CMK (cell line): Measurements from ENCODE around the gene NPR3.

Experiments used
- DNase-seq: peaks from one replicate; pipeline ENCODE4 v3.0.0-alpha.2; 2010; ENCODE audit warnings: low read depth

NPR3 gene

DNA sequence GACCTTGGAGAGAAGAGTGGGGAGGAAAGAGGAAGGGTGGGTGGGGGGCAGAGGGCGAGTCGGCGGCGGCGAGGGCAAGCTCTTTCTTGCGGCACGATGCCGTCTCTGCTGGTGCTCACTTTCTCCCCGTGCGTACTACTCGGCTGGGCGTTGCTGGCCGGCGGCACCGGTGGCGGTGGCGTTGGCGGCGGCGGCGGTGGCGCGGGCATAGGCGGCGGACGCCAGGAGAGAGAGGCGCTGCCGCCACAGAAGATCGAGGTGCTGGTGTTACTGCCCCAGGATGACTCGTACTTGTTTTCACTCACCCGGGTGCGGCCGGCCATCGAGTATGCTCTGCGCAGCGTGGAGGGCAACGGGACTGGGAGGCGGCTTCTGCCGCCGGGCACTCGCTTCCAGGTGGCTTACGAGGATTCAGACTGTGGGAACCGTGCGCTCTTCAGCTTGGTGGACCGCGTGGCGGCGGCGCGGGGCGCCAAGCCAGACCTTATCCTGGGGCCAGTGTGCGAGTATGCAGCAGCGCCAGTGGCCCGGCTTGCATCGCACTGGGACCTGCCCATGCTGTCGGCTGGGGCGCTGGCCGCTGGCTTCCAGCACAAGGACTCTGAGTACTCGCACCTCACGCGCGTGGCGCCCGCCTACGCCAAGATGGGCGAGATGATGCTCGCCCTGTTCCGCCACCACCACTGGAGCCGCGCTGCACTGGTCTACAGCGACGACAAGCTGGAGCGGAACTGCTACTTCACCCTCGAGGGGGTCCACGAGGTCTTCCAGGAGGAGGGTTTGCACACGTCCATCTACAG, 760 bp downstream of the NPR3 start:
- no peak for DNase-seq

- DNase-seq: no peak
Measured at GRCh38 chr5:32712481-32713360, 1.6 kb downstream of the NPR3 start.

- DNase-seq: no peak
Measured at GRCh38 chr5:32713361-32713769, 2.2 kb downstream of the NPR3 start.

- DNase-seq: no peak
Measured at GRCh38 chr5:32713770-32714381, 2.8 kb downstream of the NPR3 start.

DNA sequence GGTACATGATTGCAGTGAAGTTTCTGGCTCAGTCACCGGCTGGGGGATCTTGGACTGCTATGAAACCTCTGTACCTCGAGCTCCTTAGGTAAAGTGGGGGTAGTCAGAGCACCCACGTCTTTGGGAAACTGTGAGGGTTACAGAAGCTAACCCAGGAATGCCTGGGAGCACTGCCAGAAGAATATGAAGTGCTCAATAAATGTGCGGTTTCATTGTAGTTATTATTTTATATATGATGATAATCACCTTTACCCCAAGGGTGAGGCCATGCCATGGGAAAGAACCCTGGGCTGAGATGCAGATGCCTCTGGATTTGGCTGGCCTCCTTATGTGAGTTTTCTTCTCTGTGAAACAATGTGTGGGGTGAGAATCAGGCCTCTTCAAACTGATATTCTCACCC, 3.7 kb downstream of the NPR3 start:
- no peak for DNase-seq

DNA sequence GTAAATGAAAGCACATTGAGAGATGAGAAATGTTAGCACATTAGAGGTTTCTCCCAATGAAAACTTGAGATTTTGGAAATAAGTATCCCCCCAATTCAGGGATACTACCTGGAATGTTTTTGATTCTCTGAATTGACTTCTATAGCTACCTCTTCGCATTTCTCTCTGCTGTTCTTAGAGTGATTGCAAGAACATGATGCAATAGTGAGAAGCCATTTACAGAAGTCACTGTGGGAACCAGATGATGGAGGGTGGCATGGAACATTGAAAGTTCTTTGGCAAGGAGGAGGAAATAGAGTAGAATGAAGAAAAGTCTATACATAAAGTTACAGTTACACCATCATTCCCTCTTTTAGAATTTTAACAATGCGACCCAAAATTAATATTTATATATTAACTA, 9.2 kb downstream of the NPR3 start:
- DNase-seq: no peak

DNA sequence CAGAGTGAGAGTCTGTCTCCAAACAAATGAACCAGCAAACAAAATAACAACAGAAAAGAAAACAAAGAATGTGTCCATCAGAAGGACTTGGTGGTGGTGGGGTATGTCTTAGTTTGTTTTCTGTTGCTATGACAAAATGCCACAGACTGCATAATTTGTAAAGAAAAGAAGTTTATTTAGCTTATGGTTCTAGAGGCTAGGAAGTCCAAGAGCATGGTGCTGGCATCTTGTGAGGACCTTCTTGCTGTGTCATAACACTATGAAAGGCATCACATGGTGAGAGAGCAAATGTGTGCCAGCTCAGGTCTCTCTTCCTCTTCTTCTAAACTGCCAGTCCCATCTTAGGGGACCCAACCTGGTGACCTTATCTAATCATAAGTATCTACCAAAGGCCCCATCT, 10.5 kb downstream of the NPR3 start:
- DNase-seq: no peak

DNA sequence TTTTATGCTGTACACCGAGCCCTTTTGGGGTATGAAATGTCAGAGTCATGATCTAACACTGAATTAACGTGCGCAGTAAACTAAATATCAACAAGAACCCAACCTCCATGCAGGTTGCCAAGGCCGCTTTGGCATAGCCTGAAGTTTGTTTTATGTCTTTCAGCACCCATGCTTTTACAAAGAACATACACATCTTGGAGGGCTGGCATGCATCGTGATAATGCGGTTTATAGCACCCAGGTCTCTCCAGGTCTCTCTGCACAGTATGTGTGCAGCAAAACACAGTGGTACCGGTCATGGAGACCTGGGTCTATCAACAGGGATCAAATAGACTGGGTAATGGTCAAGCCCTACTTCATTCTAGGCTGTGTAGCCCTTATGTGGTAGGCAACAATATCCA, 11.8 kb downstream of the NPR3 start:
- no peak for DNase-seq

GRCh38 chr5:32724526-32724925, 13.4 kb downstream of the NPR3 start:
- no peak for DNase-seq

DNA sequence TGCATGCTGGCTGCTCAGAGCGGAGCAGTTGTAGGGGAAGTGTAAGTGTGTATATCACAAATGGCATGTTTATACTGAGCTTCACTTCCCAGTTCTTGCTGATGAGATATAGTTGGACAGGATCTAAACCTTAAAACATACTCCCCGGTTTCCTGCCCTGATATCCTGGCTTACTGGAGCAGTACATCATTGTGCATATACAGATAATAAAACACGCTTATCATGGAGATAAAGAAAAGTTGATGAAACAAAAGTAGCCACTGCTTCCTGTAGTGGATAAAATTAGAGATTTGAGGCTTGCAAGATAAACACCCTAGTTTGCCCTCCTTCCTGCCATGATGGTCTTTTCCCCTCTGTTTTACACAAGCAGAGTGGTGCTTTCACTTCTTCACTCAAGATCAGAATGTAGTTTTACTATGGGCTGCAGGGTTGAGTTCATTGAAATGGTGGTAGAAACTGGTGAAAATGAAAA, 15.0 kb downstream of the NPR3 start:
- peak; percentile 91 for DNase-seq

GRCh38 chr5:32729651-32730050, 18.5 kb downstream of the NPR3 start:
- DNase-seq: no peak

DNA sequence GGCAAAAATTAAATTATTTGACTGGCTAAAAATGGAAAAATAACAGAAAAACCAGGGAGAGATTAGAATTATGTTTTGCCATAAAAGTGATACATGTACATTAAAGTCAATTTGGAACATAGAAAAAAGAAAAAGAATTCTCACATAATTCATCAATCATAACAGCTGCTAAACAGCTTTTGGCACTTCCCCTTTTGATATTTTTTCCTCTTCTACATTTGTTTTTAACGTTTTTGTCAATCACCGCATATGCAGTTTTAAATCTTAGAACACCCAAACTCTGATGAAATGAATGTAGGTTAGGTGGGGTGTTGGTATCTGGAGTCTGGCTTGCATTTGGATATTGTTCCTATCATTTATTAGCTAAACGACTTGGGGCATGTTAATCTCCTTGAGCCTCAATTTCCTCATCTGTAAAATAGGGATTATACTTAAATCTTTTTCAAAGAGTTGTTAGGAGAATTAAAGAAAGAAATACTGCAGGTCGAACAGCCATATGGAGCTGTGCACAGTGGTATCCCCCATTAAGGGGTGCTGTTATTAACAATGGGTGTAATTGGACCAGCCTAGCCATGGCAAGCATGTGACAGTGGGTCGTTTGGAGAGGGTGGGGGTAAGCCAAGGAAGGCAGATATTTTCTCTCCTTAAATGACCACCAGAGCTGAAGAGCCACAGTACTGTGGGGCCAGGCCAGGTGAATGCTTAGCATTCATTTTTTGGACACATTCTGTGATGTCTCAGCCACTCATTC, 22.6 kb downstream of the NPR3 start:
- no peak for DNase-seq

- no peak for DNase-seq
Measured at GRCh38 chr5:32734827-32735378, 23.8 kb downstream of the NPR3 start.

DNA sequence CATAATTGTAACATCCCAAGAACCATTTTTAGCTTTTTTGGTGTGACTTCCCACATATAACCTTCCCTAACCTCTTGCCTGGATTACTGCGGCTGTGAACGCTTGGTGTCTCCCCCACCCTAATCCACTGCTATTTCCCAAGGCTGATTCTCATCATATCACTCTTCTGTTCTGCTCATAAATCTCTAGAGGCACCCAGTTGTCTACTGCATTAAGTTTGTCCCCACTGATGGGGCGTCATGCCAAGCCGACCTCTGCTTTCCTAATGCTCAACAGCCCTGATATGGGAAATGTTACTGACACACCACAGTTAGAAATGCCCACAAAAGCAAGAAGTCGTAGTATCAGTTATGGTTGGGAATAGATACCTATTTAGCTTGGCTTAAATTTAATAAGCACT, 24.4 kb downstream of the NPR3 start:
- DNase-seq: no peak

- DNase-seq: no peak
Measured at GRCh38 chr5:32736842-32737241, 25.7 kb downstream of the NPR3 start.

DNA sequence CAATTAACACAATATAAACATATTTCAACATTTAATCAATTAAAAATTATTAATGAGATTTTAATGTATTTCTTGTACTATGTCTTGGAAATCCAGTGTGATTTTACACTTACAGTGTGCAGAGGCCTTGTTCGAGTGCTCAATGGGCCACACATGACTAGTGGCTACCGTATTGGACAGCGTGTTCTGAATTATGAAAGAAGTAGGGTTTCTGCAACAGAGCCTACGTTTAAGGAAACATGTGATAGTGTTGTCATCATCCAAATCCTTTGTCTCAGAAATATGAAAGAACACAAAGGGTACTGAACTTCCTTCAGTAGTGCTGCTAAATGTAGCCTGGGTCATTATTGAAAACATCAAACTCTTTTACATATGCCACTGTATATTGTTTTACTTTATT, 29.5 kb downstream of the NPR3 start:
- DNase-seq: no peak

GRCh38 chr5:32745317-32745716, 34.2 kb downstream of the NPR3 start:
- no peak for DNase-seq

DNA sequence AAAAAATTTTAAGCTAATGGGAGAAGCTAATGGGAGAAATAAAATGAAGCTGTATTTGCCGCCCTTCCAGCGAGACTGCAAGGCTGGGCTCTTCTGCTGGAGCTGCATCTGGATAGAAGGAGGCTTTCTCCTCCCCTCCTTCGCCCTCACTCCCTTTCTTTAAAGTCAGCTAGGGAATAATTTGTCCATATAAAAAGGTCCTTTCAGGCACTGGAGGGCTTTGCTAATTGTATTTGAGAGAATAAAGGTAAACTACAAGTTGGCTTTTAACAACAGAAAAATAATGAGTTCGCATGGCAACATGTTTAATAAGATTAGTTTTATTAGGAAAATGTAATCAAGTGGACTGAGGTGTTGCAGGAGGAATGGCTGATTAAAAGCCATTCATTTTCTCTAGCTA, 41.3 kb downstream of the NPR3 start:
- DNase-seq: no peak

DNA sequence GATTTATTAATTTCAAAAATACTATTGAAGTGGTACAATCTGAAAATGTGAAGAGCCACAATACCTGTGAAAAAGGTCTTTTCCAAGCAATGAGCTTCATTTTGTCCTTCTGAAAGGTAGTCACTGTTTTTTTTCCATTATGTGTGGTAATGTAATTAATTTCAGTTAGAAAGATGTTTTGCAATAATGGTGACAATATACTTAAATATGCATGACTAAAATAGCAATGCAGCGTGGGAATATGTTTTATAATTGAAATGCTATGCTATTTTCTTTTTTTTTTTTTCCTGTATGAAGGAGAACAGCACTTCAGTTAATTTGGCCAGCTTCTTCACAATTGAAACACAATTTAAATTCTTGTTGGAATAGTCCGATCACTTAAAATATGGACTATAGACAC, 41.9 kb downstream of the NPR3 start:
- DNase-seq: no peak

GRCh38 chr5:32753765-32754164, 42.6 kb downstream of the NPR3 start:
- no peak for DNase-seq

- DNase-seq: no peak
Measured at GRCh38 chr5:32754284-32754683, 43.2 kb downstream of the NPR3 start.

DNA sequence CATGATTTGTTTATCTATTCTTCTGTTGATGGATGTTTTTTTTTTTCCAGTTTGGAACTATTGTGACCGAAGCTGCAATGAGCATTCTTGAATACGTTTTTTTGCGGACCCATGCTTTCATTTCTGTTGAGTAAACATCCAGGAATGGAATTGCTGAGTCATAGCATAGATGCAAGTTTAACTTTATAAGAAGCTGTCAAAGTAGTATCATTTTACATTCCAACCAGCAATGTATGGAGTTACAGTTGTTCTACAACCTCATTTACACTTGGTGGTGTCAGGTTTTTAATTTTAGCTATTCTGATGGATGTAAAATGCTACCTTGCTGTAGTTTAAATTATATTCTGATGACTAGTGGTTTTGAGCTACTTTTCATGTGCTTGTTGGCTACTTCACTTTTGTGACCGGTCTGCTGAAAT, 49.0 kb downstream of the NPR3 start:
- no peak for DNase-seq
